Colon (tissue), 2 donors: Measurements from ENCODE around the gene MARCO.
A peak's percentile ranks its signal among the peaks of the same experiment; 100 is the strongest.

Experiments used
- FAIRE-seq: peaks from 2 replicates; lab custom pipeline; 2012; peaks lifted over from hg19 to GRCh38; lab: Jason Lieb, UNC
- donor health status: control.
- donor health status: control.

Gene MARCO, protein sequence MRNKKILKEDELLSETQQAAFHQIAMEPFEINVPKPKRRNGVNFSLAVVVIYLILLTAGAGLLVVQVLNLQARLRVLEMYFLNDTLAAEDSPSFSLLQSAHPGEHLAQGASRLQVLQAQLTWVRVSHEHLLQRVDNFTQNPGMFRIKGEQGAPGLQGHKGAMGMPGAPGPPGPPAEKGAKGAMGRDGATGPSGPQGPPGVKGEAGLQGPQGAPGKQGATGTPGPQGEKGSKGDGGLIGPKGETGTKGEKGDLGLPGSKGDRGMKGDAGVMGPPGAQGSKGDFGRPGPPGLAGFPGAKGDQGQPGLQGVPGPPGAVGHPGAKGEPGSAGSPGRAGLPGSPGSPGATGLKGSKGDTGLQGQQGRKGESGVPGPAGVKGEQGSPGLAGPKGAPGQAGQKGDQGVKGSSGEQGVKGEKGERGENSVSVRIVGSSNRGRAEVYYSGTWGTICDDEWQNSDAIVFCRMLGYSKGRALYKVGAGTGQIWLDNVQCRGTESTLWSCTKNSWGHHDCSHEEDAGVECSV

DNA sequence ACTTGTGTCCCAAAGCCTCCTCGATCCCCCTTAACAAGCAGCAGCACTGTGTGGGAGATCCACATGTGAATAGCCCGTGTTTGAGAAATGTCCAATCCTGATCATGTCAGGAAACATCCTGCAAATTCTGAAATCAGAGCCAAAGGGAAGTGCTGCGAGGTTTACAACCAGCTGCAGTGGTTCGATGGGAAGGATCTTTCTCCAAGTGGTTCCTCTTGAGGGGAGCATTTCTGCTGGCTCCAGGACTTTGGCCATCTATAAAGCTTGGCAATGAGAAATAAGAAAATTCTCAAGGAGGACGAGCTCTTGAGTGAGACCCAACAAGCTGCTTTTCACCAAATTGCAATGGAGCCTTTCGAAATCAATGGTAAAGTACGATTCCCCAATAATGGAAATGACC is at the start of gene MARCO:
MARCO (plus strand) TSS at position 164 of the 400 bp plus-strand sequence; CDS start at position 271, 107 bp downstream.
- no peak for FAIRE-seq

GRCh38 chr2:118893100-118893499 is 48.9 kb upstream of the MARCO start:
- FAIRE-seq: no peak

DNA sequence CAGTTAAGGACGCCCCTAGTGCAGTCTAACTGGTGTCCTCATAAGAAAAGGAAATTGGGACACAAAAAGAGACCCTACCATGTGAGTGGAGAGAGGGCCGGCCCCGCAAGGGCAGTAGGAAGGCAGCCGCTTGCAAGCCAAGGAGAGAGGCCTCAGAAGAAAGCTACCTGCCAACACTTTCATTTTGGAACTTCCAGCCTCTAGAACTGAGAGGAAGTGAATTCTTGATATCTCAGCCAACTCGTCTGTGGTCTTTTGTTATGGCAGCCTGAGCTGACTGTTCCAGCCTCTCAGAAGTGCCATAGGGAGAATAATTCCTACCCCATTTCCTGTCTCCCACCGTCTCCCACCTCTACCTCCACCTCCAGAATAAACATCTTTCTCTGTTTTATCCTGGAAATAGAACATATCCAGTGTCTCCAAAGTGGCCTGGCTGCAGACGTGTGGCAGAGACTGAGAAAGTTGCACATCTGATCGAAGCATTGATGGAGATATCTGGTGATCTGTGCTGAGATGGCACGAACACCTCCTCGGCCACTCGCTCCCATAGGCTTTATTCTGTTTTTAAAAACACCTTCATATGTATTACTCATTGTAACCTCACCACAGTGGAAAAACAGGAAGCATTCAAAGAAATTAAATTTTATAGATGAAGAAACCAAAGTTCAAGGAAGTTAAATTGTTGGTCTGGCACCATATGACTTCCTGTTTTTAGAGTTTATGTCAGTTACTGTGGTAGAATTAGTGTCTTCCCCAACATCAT is 39.5 kb upstream of the MARCO start:
- FAIRE-seq: peak; percentile 90

GRCh38 chr2:118903029-118903351 is 39.0 kb upstream of the MARCO start:
- no peak for FAIRE-seq

GRCh38 chr2:118903551-118904479 is 38.2 kb upstream of the MARCO start:
- FAIRE-seq: no peak

- FAIRE-seq: no peak
Observed at GRCh38 chr2:118905206-118905605, 36.8 kb upstream of the MARCO start.

- no peak for FAIRE-seq
Observed at GRCh38 chr2:118906186-118906585, 35.8 kb upstream of the MARCO start.

DNA sequence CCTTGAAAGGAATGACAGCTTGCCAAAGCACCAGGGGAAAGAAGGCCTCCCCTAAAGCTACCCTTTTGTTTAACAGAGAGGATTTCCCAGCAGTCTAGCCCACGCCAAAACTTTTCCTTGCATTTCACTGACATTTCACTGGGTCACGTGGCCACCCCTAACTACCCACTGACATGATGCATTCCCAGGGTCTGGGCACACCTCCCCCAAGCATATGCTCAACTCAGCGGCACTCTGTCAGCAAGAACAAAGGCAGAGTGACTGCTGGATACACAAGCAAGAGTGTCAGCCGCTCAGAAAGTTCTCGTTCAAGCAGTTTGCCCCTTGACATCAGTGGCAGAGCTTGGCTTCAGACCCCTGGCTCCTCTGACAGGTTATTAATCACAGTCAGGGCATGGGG is 34.2 kb upstream of the MARCO start:
- FAIRE-seq: no peak

- FAIRE-seq: no peak
Observed at GRCh38 chr2:118909191-118909590, 32.8 kb upstream of the MARCO start.

DNA sequence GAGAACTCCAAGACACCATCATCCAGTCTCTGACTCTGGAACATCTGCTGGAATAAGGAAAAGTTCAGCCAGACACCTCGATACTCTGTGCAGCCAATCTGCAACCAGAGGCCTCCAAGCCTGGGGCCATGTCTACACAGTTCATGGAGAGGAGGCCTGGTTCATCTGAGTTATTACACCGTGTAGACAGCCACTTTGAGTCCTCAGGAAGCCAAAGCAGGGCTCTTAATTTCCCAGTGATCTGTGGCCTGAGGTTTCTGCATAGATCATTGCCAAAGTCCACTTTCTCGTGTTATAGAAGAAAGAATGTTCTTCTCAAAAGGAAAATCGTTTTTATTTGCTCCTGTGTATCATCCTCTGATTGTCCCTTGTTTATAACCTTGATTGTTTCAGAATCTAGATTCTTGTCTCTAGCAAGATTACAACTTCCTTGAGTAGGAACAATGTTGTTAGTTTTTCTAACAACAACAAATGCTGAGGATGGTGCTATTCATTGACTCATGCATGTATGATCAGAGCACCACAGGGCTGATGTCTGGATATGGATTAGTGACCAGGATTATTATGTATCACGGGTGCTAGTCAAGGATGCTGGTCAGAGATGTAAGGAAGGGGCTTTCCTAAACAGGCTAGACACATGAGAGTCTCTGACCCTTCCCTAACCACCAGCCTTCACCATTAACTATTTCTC is 30.7 kb upstream of the MARCO start:
- FAIRE-seq: no peak

DNA sequence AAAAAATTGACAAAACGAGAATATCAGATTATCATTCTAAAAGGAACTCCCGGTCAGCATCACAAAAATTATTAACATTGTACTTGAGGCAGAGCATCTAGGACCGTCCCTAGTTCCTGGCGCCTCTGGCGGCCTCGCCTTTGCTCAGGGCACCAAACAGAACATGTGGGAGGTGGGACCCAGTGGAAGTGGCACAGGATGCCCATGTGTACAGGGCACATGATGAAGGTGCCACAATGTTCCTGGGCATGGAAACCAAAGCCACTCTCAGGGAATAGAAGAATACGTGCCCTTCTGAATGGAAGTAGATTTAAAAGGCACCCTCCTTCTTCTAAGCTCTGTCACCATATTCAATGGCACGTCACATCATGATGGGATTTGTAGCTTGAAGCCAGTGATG is 30.1 kb upstream of the MARCO start:
- FAIRE-seq: no peak

DNA sequence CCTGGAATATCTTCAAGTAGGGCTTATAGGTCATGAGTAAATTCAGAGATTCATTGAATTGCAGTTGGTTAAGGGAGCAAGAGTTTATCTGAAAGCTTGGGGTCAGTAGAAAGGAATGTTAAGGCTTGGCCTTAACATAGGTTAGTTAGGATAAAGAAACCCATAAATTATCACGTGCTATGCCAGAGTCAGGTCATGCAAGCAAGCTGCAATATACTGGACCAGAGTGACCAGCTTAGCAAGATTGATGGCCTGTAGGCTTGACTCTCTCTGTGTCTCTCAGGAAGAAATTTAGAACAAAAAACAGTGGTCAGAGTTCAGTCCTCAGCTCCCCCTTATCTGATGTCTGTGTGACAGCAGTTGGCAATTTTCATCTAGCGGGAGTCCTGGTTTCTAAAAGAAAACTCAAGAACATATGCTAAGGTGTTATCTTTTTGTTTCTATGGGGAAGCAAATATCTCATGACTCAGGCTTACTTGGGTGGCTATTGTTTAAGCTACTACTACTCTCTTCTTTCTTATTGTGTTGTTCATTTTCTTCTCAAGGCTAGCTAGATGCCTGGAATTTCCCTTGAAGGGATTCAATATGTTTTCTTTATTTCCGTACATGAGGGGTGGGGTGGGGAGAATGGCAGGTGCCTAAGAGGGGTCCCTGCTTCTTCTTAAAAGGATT is 28.7 kb upstream of the MARCO start:
- no peak for FAIRE-seq

- no peak for FAIRE-seq
Observed at GRCh38 chr2:118913803-118914645, 28.0 kb upstream of the MARCO start.

GRCh38 chr2:118914721-118915453 is 27.1 kb upstream of the MARCO start:
- no peak for FAIRE-seq

GRCh38 chr2:118918017-118918416 is 24.0 kb upstream of the MARCO start:
- no peak for FAIRE-seq

- FAIRE-seq: no peak
Observed at GRCh38 chr2:118921646-118922045, 20.3 kb upstream of the MARCO start.

DNA sequence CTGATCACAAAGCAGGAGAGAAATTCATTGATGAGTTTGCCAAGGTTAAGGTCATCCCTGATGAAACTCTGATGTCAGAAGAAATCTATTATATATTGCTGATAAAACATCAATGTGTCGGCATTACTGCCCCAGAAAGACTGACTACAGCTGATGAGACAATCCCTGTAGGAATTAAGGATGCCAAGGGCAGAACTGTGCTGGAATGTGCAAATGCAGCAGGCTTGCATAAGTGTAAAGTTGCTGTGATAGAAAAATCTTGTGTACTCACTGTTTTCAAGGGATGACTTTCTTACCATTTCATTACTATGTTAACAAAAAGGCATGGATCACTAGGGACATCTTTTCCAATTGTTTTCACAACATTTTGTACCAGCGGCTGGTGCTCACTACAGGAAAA is 19.7 kb upstream of the MARCO start:
- FAIRE-seq: no peak

DNA sequence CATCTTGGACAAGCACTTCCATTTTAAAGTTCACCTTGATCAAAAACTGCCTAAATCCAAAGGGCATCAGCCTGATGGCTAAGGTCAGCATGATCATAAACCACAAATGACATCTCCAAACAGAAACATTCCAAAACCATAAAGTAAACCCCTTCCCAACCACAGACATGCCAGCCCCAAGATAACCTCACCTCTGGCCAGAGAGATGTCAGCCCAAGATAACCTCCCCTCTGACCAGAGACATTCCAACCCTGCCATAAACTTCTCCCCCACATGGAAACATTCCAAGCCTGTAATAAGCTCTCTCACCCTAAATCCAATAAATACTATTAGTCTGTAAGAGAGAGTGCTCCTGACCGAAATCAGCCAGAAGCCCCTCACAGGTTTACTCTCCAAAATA is 18.6 kb upstream of the MARCO start:
- FAIRE-seq: no peak

GRCh38 chr2:118925476-118925875 is 16.5 kb upstream of the MARCO start:
- no peak for FAIRE-seq
